ENCODE data around the gene MTUS2. TPM values are rescaled to one million over a fixed set of nuclear protein-coding genes. Genes with fewer than 3 reads are reported as not detected.

The MTUS2 gene
- total and polyA plus RNA-seq, 4 donors = under 0.01 to 0.70 (median 0.15) TPM

GRCh38 chr13:28792992-28793391, 27.1 kb upstream of the MTUS2 start:
- whole genome bisulfite sequencing = 62% methylated on average over 2 of the region's 2 CpGs
- H3K9ac ChIP-seq (ENCODE audit: low read depth in 1 of 2, low read length in 2 of 2) = no peak overlapping the region

GRCh38 chr13:28794396-28794795, 25.7 kb upstream of the MTUS2 start:
- no peak overlapping the region for H3K9ac ChIP-seq (ENCODE audit: low read depth in 1 of 2, low read length in 2 of 2)
- DNase-seq (ENCODE audit: low spot score) = no peak
- peak overlapping the region in 1 of 3 donors; percentile 23 for H3K4me3 ChIP-seq (ENCODE audit: low read depth in 1 of 3, low read length in 3 of 3)
- 38% methylated on average over 6 of the region's 6 CpGs for WGBS
- H3K27ac ChIP-seq (ENCODE audit: low read depth in 1 of 2, low read length in 2 of 2) = peak overlapping the region; percentile 19 to 36
- peaks cover 0 to 16% (median 10%) of the 10 kb centered on the region in 4 donors for H3K4me1 ChIP-seq (ENCODE audit: control insufficient read depth in 4 of 4, insufficient read depth in 4 of 4, low read length in 3 of 4)
- H3K36me3 ChIP-seq (ENCODE audit: control insufficient read depth in 4 of 4, insufficient read depth in 3 of 4, low read depth in 1 of 4, low read length in 3 of 4) = no peaks in the 10 kb centered on the region
- H3K27me3 ChIP-seq (ENCODE audit: control insufficient read depth in 4 of 4, insufficient read depth in 4 of 4, low read length in 3 of 4) = no peaks in the 10 kb centered on the region
- H3K9me3 ChIP-seq (ENCODE audit: control insufficient read depth in 4 of 4, low read length in 3 of 4) = no peaks in the 10 kb centered on the region
- TF ChIP-seq YY1 (IDR thresholded peaks at IDR 0.05) (peak; percentile 17), NR2F2 (IDR thresholded peaks at IDR 0.05) (no peak), GABPA (IDR thresholded peaks at IDR 0.05 in 1 of 2, conservative IDR thresholded peaks at IDR 0.05 in 1 of 2) (peak in 1 of 2 donors; percentile 38), RAD21 (IDR thresholded peaks at IDR 0.05) (no peak), EGR1 (IDR thresholded peaks at IDR 0.05; ENCODE audit: low read depth in 2 of 2) (no peak), ZBTB33 (IDR thresholded peaks at IDR 0.05) (no peak), FOXA2 (IDR thresholded peaks at IDR 0.05) (no peak), HNF4G (IDR thresholded peaks at IDR 0.05) (no peak), FOXA1 (IDR thresholded peaks at IDR 0.05) (no peak)
- TF ChIP-seq, protein P1, sequence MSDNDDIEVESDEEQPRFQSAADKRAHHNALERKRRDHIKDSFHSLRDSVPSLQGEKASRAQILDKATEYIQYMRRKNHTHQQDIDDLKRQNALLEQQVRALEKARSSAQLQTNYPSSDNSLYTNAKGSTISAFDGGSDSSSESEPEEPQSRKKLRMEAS (IDR thresholded peaks at IDR 0.05) = peak; percentile 34
- TF ChIP-seq, protein P2, sequence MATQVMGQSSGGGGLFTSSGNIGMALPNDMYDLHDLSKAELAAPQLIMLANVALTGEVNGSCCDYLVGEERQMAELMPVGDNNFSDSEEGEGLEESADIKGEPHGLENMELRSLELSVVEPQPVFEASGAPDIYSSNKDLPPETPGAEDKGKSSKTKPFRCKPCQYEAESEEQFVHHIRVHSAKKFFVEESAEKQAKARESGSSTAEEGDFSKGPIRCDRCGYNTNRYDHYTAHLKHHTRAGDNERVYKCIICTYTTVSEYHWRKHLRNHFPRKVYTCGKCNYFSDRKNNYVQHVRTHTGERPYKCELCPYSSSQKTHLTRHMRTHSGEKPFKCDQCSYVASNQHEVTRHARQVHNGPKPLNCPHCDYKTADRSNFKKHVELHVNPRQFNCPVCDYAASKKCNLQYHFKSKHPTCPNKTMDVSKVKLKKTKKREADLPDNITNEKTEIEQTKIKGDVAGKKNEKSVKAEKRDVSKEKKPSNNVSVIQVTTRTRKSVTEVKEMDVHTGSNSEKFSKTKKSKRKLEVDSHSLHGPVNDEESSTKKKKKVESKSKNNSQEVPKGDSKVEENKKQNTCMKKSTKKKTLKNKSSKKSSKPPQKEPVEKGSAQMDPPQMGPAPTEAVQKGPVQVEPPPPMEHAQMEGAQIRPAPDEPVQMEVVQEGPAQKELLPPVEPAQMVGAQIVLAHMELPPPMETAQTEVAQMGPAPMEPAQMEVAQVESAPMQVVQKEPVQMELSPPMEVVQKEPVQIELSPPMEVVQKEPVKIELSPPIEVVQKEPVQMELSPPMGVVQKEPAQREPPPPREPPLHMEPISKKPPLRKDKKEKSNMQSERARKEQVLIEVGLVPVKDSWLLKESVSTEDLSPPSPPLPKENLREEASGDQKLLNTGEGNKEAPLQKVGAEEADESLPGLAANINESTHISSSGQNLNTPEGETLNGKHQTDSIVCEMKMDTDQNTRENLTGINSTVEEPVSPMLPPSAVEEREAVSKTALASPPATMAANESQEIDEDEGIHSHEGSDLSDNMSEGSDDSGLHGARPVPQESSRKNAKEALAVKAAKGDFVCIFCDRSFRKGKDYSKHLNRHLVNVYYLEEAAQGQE (IDR thresholded peaks at IDR 0.05) = no peak
- TF ChIP-seq, protein P3, sequence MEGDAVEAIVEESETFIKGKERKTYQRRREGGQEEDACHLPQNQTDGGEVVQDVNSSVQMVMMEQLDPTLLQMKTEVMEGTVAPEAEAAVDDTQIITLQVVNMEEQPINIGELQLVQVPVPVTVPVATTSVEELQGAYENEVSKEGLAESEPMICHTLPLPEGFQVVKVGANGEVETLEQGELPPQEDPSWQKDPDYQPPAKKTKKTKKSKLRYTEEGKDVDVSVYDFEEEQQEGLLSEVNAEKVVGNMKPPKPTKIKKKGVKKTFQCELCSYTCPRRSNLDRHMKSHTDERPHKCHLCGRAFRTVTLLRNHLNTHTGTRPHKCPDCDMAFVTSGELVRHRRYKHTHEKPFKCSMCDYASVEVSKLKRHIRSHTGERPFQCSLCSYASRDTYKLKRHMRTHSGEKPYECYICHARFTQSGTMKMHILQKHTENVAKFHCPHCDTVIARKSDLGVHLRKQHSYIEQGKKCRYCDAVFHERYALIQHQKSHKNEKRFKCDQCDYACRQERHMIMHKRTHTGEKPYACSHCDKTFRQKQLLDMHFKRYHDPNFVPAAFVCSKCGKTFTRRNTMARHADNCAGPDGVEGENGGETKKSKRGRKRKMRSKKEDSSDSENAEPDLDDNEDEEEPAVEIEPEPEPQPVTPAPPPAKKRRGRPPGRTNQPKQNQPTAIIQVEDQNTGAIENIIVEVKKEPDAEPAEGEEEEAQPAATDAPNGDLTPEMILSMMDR (IDR thresholded peaks at IDR 0.05; ENCODE audit: low read depth, low read length, missing input control) = no peak

More at GRCh38 chr13:28792992-28793391, 27.1 kb upstream of the MTUS2 start:
- TF ChIP-seq, protein P1 (IDR thresholded peaks at IDR 0.05) = no peak
- no peak for TF ChIP-seq FOXA1 (IDR thresholded peaks at IDR 0.05)
- TF ChIP-seq HNF4G (IDR thresholded peaks at IDR 0.05) = no peak
- no peak for TF ChIP-seq JUND (IDR thresholded peaks at IDR 0.05)
- TF ChIP-seq, protein P3 (IDR thresholded peaks at IDR 0.05; ENCODE audit: low read depth, low read length, missing input control) = no peak
- no peak for TF ChIP-seq TAF1 (conservative IDR thresholded peaks at IDR 0.05)
- TF ChIP-seq FOXA2 (IDR thresholded peaks at IDR 0.05) = no peak
- TF ChIP-seq HNF4A (conservative IDR thresholded peaks at IDR 0.05) = no peak
- no peak for TF ChIP-seq EGR1 (IDR thresholded peaks at IDR 0.05; ENCODE audit: low read depth in 2 of 2)
- TF ChIP-seq ZBTB33 (IDR thresholded peaks at IDR 0.05) = no peak
- TF ChIP-seq RXRA (IDR thresholded peaks at IDR 0.05) = no peak
- no peak for TF ChIP-seq GABPA (IDR thresholded peaks at IDR 0.05 in 1 of 2, conservative IDR thresholded peaks at IDR 0.05 in 1 of 2)
- Histone ChIP-seq H3K27ac (ENCODE audit: low read depth in 1 of 2, low read length in 2 of 2) (no peak overlapping the region), H3K4me1 (ENCODE audit: control insufficient read depth in 4 of 4, insufficient read depth in 4 of 4, low read length in 3 of 4) (peaks cover 0 to 16% (median 10%) of the 10 kb centered on the region in 4 donors), H3K36me3 (ENCODE audit: control insufficient read depth in 4 of 4, insufficient read depth in 3 of 4, low read depth in 1 of 4, low read length in 3 of 4) (no peaks in the 10 kb centered on the region), H3K4me3 (ENCODE audit: low read depth in 1 of 3, low read length in 3 of 3) (no peak overlapping the region), H3K9me3 (ENCODE audit: control insufficient read depth in 4 of 4, low read length in 3 of 4) (no peaks in the 10 kb centered on the region), H3K27me3 (ENCODE audit: control insufficient read depth in 4 of 4, insufficient read depth in 4 of 4, low read length in 3 of 4) (no peaks in the 10 kb centered on the region)
- no peak for DNase-seq (ENCODE audit: low spot score)
